ENCODE results near the gene CXCR6.

GRCh38 chr3:45966371-45966791, 23.1 kb downstream of the CXCR6 start:
- no peak for TF ChIP-seq CTCF (IDR thresholded peaks at IDR 0.05; ENCODE audit: insufficient read depth, low read depth, low read length)
- no peak for TF ChIP-seq EZH2 (IDR thresholded peaks at IDR 0.05; ENCODE audit: insufficient read depth, low read length)
